HG03575 (cell line): Measurements from ENCODE around the gene SLC25A11.

Experiments used
- ATAC-seq: cut with Tn5 transposase; IDR thresholded peaks from one replicate; pipeline ENCODE4 v1.9.1; 2021; ENCODE audit not compliant: unreplicated experiment, insufficient number of reproducible peaks, low FRiP score; ENCODE audit errors: extremely low read depth

SLC25A11 gene, protein sequence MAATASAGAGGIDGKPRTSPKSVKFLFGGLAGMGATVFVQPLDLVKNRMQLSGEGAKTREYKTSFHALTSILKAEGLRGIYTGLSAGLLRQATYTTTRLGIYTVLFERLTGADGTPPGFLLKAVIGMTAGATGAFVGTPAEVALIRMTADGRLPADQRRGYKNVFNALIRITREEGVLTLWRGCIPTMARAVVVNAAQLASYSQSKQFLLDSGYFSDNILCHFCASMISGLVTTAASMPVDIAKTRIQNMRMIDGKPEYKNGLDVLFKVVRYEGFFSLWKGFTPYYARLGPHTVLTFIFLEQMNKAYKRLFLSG

DNA sequence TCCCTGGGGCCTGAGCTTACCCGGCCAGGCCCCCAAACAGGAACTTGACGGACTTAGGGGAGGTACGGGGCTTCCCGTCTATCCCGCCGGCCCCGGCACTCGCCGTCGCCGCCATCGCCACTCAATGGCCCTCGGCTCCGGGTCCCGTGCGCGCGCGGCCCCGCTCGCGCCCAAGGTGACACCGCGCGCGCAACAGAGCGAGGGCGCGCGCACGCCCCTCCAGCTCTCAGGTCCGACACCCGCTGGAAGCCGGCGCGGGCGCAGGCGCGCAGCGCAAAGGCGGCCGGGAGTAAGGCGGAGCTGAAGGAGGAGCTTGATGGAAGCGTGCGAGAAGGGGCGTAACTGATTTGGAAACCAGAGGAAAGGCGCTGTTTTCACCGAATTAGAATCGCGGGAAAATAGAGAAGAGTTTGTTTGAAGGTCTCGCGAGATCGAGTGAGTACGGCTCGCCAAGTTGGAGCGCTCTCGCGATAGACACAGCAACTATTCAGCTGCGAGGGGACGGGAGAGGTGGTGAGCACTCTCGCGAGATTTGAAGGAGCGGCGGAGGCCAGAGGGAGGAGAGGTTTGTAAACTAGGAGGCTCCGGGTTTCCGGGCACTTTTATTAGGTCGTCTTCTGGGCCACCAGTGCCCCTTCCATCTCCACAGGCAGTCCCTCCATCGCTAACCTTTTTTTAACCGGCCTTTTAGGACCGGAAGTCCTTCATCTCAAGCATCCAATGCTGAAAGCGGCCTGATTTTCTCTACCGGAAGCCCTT lies at the start of gene SLC25A11, which contains the start of gene RNF167:
SLC25A11 (minus strand) TSS at position 251 of the 759 bp plus-strand sequence; CDS start at position 115, 136 bp downstream.
RNF167 (plus strand) TSS at position 473 of the 759 bp plus-strand sequence. CDS start 642 bp downstream, outside the sequence.
- ATAC-seq = peak; percentile 53

- no peak for ATAC-seq
Measured at GRCh38 chr17:4987767-4988567, 48.1 kb upstream of the SLC25A11 start.

DNA sequence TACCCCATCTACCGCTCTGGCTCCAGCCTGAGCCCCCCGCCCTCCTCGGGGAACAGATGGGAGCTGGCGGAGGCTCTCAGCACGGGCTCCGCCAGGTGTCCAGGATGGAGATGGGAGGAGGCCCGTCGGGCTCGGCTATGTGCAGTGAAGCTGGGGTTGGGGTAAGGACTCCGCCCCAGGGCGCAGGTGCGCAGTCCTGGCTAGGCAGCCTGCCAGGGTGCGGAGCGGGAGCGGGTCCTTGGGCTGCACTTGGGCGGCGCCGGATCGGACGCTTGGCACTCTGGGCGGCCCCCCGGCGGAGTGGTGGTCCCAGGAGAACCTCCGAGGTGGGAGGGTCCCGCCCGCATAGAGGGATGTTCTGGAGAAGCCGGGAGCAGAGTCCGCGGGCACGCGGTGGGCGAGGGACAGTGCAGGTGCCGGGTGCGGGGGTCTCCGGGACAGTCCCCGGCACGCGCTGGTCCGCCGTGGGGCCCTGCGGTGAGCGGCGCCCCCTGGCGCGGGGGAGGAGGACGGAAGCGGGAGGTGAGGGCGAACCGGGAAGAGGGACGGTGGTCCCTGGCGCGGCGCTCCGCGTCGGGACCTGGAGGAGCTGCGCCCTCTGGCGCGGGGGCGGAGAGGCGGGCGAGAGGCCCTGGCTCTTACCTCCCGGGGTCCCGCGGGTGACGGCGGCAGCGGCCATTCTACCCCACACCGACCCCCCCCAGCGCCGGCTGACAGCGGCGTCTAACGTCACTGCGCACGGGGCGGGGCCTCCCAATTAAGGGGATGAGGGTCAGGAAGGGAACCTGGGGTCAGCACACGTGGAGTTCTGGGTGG lies 47.3 kb upstream of the SLC25A11 start, which contains the start of gene CAMTA2:
CAMTA2 (minus strand) TSS at position 725 of the 816 bp plus-strand sequence. CDS start 1,453 bp downstream, outside the sequence.
- ATAC-seq = no peak

DNA sequence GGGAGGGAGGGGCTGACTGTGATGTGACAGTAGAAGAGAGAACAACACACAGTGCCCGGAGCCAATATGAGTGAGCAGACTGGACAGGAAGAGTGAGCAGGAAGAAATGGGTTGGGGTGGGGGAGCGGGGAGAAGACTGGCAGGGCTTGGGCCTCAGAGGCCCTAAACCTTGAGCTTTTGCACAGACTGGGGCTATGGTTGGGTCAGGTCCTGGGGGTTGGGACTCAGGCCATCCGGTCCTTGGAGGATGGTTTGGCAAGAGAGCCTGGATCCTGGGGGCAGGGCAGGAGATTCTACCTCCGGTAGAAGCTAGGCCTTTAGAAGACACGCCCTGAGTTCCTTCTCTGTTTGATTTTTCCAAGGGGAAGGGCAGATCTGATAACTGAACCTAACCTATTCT lies 46.6 kb upstream of the SLC25A11 start:
- ATAC-seq = no peak

- ATAC-seq = no peak
Measured at GRCh38 chr17:4982305-4982704, 42.5 kb upstream of the SLC25A11 start.

- ATAC-seq = no peak
Measured at GRCh38 chr17:4980644-4981216, 40.9 kb upstream of the SLC25A11 start.

GRCh38 chr17:4978726-4979125 lies 38.9 kb upstream of the SLC25A11 start:
- no peak for ATAC-seq

- ATAC-seq = no peak
Measured at GRCh38 chr17:4974115-4974670, 34.3 kb upstream of the SLC25A11 start.

- ATAC-seq = no peak
Measured at GRCh38 chr17:4973256-4974114, 33.6 kb upstream of the SLC25A11 start.

DNA sequence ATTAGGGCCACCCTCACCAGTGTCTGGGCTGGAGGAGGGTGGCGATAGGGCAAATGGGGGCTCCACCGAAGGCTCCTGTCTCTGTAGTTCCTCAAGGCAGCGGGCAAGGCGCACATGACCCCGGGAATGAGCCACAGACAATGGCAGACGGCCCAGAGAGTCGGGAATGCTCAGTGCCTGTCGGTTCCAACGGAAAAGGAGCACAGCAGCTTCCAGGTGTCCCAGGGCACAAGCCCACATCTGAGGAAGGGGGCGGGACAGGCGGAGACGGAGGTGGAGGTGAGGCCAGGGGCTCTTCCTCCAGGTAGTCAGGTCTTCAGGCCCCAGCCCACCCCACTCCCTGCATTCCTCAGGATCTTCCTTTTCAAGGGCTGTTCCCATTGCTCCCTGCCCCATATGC lies 32.9 kb upstream of the SLC25A11 start:
- ATAC-seq = no peak

DNA sequence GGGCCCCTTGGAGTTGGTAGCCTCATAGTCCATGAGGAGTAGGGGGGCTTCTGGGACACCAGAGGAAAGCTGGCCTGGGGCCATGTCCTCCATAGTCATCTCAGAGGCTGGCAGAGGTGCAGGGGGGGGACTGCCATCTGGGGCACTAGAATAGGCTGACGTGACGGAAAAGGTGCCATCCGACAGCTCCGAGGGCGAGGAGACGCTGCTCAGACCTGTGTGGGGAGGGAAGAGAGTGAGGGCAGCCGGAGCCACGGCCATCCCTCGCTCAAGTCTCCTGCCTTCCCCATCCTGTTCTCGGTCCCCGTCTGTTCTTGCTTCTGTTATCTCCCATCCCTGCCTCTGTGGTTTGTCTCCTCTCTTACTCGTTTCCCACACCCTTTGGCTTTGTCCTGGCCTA lies 32.5 kb upstream of the SLC25A11 start:
- no peak for ATAC-seq

GRCh38 chr17:4971826-4972225 lies 32.0 kb upstream of the SLC25A11 start:
- no peak for ATAC-seq

- no peak for ATAC-seq
Measured at GRCh38 chr17:4970273-4970672, 30.4 kb upstream of the SLC25A11 start.

DNA sequence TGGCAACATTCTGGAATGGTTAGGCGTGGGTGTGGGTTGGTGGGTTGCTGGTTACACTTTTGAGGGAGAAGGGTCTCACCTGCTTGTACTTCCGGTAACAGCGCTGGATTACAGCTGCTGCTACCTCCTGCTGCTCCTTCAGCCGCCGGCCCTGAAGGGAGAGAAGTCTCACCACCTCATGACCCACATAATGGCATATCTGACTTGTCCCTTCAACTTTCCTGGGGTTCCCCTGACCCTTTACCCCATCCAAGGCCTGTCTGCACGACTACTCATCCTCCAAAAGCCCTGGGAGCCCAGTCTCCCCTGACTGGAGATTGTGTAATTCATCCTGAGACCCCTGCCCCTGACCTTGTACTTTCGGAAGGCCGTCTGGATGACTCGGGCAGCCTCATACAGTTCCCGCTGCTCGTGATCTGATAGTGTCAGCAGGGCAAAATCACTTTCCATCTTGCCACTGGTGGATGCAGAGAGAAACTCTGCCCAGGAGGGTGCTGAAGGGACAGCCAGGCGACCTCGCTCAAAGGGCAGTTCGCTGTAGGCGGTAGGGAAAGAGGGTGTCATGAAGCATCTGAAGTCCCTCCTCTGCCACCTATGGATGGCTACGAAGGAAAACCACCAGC lies 29.8 kb upstream of the SLC25A11 start:
- ATAC-seq = no peak

DNA sequence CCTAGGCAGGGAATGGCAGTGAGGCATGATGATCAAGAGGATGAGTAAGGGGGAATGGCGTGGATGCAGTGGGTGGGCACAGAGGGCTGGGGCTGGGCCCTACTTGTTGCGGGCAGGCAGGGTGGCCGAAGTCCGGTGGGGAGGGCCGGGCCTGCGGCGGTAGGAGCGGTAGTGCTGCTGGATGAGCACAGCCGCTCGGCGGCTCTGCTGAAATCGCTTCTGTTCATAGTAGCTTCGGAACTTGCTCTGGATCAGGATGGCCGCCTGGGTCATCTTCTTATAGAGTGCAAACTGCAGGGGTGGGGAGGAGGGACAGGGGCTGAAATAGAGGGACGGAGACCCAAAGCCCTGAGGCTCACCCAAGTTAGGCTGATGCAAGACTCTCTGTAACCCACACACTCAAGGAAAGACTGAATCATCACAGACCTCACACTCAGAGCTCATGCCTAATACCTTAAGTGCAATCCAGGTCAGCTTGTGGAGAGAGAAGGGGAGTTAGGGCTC lies 29.3 kb upstream of the SLC25A11 start:
- ATAC-seq = no peak

GRCh38 chr17:4968486-4969046 lies 28.7 kb upstream of the SLC25A11 start:
- no peak for ATAC-seq
